Erythroblast (primary cell): Measurements from ENCODE around the gene SMR3B.

Source experiments
- GATA1 ChIP-seq: IDR thresholded peaks from 2 replicates; pipeline ENCODE4 v1.6.1; 2011; ENCODE audit warnings: low read depth, mild to moderate bottlenecking, control low read depth, low read length, moderate library complexity
- POLR2A ChIP-seq: IDR thresholded peaks from 2 replicates; pipeline ENCODE4 v1.6.1; 2011; ENCODE audit warnings: mild to moderate bottlenecking, low read length

- TF ChIP-seq POLR2A (no peak), GATA1 (no peak)
These were observed 2.4 kb upstream of the SMR3B start for GRCh38 chr4:70380578-70380977.
